ENCODE data around the gene PRKRIP1.
"Not testable (repeated sequence)": the region's sequence is repeated elsewhere in the genome, so short reads cannot be mapped to it uniquely, and the experiment has no call there.

Gene PRKRIP1

DNA sequence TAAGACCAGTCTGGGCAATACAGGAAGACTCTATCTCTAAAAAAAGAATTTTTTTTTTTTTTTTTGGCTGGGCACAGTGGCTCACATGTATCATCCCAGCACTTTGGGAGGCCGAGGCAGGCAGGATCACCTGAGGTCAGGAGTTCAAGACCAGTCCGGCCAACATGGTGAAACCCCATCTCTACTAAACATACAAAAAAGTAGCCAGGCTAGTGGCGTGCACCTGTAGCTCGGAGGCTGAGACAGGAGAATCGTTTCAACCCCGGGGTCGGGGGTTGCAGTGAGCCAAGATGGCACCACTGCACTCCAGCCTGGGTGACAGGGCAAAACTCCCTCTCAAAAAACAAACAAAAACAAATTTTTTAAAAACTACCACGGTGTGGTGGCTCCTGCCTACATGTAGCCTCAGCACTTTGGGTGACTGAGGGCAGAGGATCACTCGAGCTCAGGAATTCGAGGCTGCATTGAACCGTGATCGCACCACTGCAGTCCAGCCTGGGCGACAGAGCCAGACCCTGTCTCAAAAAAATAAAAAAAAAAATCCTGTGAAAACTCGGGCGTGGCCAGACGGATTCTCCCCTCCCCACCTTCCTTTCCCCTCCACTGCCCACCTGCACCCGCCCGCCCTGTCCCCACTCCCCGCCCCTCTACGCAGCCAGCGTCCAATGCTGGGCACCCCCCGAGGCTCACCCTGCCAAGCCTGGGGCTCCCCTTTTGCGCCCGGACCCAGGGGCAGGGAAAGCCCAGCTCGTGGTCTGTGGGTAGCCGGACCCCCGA is 36.5 kb downstream of the PRKRIP1 start:
- no peak for DNase-seq

GRCh38 chr7:102433219-102434038 is 37.3 kb downstream of the PRKRIP1 start, which contains the start of gene ORAI2:
Gene ORAI2, plus strand, starts transcription at chr7:102433575. Its CDS starts 5,382 bp downstream, at chr7:102438957.
- DNase-seq, result peak; percentile 88

GRCh38 chr7:102434039-102434486 is 37.9 kb downstream of the PRKRIP1 start:
- no peak for DNase-seq

- no peak for DNase-seq
Observed at GRCh38 chr7:102436118-102436517, 40.0 kb downstream of the PRKRIP1 start.

DNA sequence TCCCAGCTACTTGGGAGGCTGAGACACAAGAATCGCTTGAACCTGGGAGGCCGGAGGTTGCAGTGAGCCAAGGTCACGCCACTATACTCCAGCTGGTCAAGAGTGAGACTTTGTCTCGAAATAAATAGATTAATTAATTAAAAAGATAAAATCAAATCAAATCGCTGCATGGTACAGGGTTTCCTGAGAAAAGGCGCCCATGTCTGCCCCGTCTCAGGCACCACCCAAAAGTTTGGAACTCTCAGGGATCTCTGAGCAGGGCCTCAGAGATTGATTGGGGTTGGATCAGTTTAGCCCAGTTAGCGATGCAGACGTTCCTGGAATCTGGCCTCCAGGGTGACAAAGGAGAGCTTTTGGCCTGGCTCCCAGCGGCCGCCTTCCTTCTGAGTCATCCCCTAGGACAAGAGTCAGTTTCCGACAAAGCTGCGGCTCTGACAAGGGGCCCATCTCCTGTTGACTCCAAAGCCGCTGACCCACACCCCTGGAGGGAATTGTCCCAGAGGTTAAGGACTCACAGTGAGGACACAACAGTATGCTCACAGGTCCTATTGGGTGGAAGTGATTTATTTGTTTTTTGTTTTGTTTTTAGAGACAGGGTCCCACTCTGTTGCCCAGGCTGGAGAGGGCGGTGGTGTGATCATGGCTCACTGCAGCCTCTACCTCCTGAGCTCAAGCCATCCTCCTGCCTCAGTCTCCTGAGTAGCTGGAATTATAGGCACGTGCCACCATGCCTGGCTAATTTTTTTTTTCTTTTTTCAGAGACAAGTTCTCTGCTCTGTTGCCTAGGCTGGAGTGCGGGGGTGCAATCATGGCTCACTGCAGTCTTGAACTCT is 44.0 kb downstream of the PRKRIP1 start:
- no peak for DNase-seq

DNA sequence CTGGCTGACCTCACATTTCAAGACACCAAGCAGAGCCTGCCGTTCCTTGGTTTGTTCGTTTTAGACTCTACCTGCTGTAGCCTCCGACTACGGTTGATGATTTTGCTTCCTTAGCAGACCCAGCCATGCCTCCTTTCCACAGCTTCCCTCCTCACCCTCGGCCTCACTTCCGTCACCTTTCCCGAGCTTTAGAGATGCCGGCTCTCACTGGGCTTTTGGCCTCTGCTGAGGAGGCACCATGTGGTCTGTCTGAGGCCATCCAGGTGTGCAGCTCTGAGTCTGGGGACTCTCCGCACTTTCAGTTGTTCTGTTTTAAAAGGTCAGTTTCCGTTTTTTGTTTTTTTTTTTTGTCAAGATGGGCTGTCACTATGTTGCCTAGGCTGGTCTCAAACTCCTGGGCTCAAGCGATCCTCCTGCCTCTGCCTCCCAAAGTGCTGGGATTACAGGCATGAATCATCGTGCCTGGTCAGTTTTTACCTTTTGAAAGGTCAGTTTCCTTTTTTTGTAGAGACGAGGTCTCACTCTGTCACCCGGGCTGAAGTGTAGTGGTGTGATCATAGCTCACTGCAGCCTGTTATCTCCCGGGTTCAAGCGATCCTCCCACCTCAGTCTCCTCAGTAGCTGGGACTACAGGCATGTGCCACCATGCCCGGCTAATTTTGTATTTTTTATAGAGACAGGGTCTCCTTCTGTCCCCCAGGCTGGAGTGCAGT is 49.0 kb downstream of the PRKRIP1 start:
- no peak for DNase-seq

GRCh38 chr7:102445674-102446071 is 49.5 kb downstream of the PRKRIP1 start:
- DNase-seq, result no peak

- DNase-seq, result no peak
Observed at GRCh38 chr7:102446387-102447156, 50.4 kb downstream of the PRKRIP1 start.

DNA sequence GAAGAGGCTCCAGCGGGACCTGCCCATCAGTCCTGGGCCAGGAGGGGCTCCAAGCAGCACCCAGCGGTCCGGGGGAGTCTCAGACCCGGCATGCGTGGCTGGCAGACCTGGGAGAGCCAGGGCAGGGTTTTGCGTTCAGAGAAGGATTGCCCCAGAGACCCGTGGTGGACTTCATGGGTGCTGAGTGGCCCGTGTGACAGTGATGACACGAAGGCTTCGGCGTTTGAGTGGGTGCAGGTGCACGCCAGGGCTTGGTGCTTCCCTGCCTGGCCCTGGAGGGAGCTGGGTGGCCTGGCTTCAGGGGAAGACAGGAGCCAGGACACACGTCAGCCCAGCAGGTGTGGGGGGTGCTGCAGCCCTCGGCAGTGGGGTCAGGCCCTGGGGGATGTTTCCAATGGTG is 51.1 kb downstream of the PRKRIP1 start:
- DNase-seq, result no peak

DNA sequence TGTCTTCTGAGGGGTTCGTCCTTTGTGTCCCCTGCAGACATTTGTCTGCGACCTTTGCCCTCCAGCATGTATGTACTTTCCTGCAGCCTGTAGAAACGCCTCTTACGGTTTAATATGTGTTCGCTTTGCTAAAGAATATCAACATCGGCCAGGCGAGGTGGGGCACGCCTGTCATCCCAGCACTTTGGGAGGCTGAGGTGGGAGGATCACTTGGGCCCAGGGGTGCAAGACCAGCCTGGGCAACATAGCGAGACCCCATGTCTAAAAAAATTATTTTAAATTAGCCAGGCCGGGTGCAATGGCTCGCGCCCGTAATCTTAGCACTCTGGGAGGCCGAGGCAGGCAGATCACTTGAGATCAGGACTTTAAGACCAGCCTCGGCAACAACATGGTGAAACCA is 53.0 kb downstream of the PRKRIP1 start:
- no peak for DNase-seq

GRCh38 chr7:102450242-102450641 is 54.1 kb downstream of the PRKRIP1 start:
- DNase-seq, result peak; percentile 60

DNA sequence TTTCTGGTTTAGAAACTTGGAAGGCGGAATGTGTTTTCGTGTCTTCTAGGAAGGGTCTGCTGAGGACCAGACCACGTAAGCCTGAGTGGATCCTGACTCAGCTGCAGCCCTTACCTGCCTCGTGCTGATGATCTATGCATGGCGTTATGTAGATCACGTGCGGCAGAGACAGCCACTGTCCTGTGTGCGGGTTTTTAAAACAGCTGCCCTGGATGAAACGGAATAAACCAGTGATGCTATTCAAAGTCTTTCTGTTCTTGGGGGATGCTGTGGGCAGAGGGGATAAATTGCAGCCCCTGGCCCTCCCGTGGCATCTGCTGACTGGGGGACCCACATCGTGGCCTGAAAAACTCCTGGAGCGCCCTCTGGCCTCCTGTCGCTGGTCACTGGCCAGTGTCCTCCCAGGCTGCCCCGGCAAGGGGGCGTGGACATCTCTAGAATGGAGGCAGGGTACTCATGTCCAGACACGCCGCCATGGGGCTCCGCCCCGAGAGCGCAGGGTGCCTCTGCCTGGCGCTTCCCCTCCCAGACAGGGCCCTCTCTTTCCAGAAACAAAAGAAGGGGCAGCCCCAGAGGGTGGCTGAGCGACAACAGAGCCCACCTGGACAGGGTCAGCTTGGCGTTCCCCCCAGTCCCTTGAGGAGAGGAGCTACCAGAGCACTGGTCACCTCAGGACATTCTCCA is 55.4 kb downstream of the PRKRIP1 start:
- no peak for DNase-seq

GRCh38 chr7:102452451-102452850 is 56.3 kb downstream of the PRKRIP1 start:
- DNase-seq, result no peak

DNA sequence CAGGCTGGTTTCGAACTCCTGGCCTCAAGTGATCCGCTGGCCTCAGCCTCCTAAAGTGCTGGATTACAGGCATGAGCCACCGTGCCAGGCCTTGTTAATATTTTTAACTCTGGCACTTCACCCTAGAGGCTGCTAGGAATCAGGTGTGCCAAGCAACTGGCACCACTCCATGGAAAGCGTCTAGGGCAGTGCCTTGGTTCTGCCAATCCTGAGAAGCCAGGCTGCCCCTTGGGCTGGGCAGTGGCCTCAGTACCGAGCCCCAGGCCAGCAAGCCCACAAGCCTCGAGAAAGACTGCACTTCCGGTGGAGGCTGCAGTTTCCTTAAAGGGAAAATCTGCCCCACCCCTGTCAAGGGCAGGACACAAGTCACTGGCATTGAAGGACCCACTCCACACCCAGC is 57.2 kb downstream of the PRKRIP1 start:
- no peak for DNase-seq

GRCh38 chr7:102454468-102454867 is 58.3 kb downstream of the PRKRIP1 start:
- no peak for DNase-seq

- not testable (repeated sequence) for DNase-seq
Observed at GRCh38 chr7:102454932-102455331, 58.8 kb downstream of the PRKRIP1 start.

DNA sequence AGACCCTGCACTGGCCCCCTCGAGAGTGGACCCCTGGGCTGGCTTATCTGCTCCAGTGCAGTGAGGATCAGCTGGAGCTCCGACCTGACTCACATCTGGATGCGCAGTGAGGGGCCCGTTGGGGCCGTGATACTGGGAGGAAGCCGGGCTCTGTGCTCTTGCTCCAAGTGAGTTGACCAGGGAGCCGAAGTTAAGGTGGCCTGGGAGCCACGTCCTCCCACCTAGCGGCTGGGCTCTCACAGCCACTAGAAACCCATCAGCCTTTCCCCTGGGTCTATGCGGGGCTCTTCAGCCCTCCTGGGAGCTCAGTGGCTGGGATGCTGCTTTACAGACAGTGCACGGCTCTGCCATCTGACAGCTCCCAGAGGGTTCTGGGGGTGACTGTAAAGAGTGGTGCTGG is 59.4 kb downstream of the PRKRIP1 start:
- DNase-seq, result no peak

DNA sequence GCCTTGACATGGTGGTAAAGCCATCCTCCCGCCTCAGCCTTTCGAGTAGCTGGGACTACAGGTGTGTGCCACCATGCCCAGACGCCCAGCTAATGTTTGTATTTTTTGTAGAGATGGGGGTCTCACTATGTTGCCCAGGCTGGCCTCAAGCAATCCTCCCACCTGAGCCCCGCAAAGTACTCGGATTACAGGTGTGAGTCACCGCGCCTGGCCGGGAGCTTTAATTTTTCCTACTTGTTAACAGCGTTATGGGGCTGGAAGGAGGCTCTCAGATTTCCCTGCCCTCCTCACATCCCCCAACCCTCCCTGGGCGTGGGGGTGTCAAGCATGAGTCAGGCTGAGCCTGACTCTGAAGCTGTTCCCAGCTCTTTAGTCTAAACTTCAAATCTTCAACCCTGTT is 60.2 kb downstream of the PRKRIP1 start:
- DNase-seq, result no peak

- no peak for DNase-seq
Observed at GRCh38 chr7:102457352-102457924, 61.3 kb downstream of the PRKRIP1 start.

- DNase-seq, result no peak
Observed at GRCh38 chr7:102459221-102459844, 63.2 kb downstream of the PRKRIP1 start.

All from activated naive CD4-positive, alpha-beta T cell treated with anti-CD3 and anti-CD28 coated beads, Interleukin-2, amount 50 U/mL, for 16 hours (primary cell).